ENCODE measurements around the gene CHAMP1.
"Not testable (repeated sequence)": the region's sequence is repeated elsewhere in the genome, so short reads cannot be mapped to it uniquely, and the experiment has no call there.

DNA sequence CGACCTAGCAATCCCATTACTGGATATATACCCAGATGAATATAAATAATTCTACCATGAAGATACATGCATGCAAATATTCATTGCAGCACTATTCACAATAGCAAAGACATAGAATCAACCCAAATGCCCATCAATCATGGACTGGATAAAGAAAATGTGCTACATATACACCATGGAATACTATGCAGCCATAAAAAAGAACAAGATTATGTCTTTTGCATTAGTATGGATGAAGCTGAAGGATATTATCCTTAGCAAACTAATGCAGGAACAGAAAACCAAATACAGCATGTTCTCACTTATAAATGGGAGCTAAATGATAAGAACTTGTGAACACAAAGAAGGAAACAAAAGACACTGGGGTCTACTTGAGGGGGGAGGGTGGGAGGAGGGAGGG lies 22.2 kb downstream of the CHAMP1 start:
- TF ChIP-seq ZNF749 (CRISPR knock-in tag; IDR thresholded peaks at IDR 0.05; ENCODE audit: borderline replicate concordance); CREB1 (IDR thresholded peaks at IDR 0.05); CREB1 (CRISPR knock-in tag; IDR thresholded peaks at IDR 0.05); ZNF274 (CRISPR knock-in tag; IDR thresholded peaks at IDR 0.05); ZBTB8A (CRISPR knock-in tag; IDR thresholded peaks at IDR 0.05; ENCODE audit: borderline replicate concordance, low read depth); JDP2 (CRISPR knock-in tag; IDR thresholded peaks at IDR 0.05; ENCODE audit: borderline replicate concordance): not testable (repeated sequence)
